EL (cell line): Measurements from ENCODE around the gene COL4A2.

Experiments used
- DNase-seq: peaks from one replicate; pipeline ENCODE4 v3.0.0-alpha.2; 2016

COL4A2 gene

GRCh38 chr13:110341445-110342244 lies 34.6 kb downstream of the COL4A2 start:
- no peak for DNase-seq

DNA sequence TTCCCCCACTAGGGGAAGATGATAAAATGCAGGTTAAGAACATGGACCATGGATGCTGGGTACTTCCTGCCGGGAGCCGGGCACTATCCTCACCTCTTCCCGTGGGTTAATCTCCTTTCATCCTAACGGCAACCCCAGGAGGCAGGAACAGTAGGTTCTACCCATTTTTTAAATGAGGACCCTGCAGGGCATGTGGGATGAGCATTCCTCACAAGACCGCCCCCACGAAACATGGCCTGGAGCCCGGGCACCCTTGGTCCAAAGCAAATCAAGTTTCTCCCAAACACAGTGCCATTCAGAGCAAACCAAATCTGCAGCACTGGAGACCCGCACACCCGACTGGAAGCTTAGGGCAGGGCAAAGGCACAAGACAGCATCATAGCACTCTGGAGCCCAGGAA lies 35.4 kb downstream of the COL4A2 start:
- DNase-seq: no peak

DNA sequence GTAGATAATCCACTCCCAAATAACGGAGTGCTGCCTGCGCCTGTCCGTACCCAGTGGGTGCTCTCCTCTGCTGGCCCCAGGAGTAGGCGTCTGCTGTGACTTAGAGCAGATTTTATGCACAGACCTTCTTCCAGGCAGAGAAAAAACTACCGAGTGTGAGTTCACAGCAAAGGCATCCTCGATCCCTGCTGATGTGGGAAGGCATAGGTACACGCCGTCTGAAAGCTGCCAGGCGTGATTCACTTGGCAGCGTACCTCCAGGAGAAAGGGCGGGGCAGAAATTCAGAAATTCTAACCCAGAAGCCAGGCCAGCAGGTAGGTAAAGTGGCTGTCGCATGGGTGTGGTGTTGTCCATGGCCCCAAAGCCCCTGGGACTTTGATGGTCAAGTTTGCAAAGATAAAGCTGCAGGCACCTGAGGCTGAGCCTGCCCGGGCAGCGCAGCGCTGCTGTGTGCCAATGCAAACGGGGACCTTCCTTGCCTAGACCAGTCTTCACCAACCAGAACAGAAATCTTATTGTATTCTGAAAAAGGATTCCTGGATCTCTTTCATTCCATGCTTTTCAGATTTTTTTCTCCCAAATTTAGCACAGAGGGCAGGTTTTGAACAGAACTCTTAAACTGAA lies 36.3 kb downstream of the COL4A2 start:
- no peak for DNase-seq

GRCh38 chr13:110344320-110344719 lies 37.2 kb downstream of the COL4A2 start:
- no peak for DNase-seq

DNA sequence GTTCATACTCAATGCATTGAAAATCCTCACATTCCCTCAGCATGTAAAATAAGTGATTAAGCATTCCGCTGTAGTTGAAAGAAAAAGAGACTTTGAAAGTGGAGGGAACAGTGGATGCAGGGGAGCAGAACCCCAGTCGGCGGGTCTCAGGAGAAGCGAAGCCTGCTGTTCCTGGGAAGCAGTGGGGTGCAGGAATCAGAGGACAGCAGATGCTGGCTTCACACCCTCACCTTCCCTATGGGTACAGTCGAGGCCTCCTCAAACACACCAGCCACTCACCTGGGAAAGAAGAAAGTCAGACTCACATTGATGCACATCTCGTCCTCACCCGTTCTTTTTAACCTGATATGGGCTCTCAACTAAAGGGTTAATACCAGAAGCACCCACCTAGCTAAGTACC lies 38.2 kb downstream of the COL4A2 start:
- no peak for DNase-seq

GRCh38 chr13:110345701-110346100 lies 38.6 kb downstream of the COL4A2 start:
- no peak for DNase-seq

DNA sequence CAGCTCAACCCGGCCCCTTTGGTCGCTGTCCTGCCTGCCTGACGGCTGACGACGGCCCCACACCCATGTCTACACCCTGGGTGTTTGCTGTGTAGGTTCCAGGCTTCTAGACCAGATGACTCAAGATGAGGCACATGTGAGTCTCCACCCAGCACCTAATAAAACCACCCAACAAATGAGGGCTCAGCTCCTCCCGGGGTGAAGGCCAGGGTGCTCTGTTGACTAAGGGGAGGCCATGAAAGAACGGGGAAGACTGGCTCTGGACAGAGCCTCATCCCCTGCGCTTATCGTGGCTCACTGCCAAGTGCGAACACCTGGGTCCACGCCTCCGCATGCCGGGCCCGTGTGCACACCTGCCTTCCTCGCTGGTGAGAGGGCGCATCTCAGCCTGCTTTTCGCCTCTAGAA lies 39.6 kb downstream of the COL4A2 start:
- DNase-seq: peak; percentile 39

DNA sequence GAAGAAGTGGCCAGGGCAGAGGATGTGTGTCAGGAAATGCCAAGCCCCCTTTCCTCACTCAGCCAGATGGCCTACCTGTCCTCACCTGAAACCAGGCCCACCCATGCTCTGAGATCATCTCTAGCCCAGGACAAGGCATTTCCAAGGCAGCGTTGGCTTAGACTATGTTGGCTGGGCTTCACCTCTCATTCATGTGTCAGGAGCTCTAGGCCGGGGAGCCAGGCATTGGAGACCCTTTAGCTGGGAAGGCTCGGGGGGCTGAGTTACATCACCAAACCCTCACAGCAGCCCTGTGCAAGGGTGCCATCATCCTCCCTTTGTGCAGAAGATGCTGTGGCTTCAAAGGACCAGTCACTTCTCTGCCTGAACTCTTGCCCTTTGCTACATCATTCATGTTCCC lies 40.0 kb downstream of the COL4A2 start:
- no peak for DNase-seq

DNA sequence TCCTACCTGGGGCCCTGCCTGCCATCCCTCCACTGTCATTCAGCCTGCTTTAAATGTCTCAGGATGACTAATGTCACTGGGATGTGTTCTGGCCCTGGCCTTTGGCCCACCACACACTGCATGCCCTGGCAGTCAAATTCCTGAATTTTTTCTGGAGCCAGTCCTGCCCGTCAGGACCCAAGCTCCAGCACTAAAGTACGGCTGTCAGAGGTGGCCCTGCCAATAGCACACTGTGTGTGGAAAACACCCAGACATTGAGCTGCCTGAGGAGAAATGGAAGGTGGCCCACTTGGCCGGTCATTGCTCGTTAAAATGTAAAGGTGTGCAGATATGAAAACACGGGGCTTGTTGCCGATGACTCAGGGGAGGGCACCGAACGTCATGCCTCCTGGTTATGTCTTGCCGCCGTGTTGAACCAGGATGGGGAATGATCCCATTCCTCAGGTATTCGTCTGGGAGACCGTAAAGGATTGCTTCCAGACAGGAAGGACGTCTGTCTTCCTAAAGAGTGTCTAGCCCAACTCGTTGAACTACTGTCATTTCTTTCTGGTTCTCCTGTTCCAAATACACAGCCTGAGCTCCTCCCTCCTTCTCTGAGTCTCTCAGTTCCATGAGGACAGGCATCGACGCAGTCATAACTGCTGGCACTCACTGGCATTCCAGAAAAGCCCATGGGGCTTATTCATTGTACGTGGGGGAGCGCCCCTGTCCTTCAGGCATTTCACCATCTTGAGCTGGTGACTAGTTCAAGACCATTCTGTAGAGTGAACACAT lies 40.6 kb downstream of the COL4A2 start:
- peak; percentile 97 for DNase-seq

DNA sequence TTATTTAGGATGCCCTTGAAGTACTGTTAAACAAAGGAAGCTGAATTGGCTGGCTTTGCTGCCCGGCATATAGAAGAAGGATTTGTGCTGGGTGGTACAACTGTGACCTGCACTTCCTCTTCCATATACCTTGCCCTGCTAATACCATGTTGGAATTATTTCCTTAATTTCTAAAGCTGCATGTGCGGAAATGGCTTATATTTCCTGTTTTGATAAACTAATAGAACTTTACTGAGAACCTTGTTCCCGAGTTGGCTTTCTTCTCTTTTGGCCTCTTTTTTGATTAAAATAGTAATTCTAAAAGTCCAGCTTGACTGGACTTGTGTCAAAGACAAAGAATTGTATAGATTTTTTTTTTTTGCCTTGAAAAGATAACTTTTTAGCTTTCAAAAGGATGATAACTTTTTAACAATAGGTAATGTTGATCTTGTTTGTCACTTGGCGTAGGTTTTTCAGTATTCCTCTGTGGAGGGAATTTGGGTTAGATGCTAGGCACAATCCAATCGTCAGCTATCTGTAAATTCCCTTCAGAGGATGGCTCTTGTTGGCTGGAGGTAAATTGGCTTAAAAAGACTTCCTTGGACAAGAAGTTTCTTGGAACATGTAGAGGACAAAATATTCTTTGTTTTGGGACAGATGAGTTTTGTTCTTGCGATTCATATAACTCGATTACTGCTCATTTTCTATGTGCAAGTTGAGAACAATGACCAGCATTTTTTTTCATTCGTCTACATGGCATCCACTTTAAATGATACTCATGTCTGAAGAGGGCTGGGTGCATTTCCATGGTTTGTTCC lies 41.4 kb downstream of the COL4A2 start:
- no peak for DNase-seq

DNA sequence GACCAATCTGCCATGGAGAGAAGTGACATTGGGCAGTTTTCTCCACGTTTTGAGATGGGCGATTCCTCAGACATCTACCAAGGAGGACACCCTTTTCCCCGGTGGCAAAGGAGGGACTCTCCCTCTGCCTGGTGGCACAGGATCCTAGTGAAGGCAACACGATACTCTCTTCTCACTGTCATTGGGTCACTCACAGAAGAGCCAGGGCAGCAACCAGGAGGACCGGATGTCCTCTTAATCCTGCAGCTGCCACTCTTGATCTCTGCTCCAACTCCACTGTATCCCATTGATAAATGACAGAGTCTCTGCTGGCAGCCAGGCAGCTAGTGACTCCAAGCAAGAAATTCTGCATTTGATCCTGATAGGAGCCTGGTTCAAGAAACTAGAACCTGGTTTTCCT lies 42.2 kb downstream of the COL4A2 start:
- DNase-seq: no peak

DNA sequence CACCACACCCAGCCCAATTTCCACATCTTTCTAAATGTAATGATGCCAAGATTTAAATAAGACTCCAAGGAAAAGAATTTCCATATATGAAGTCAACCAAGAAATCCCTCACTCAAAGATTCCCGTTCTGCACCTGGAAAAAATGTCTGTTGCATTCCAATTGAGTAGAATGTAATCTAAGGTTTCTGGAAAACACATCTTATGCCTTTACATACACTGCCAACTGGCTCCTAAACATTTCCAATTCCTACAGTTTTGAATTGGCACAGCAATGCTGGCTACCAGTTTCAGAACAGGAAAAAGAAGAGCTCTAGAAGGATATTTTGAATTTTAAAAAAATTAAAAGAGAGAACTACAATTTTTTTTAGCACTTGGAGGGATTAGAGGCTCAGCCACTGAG lies 43.0 kb downstream of the COL4A2 start:
- no peak for DNase-seq

DNA sequence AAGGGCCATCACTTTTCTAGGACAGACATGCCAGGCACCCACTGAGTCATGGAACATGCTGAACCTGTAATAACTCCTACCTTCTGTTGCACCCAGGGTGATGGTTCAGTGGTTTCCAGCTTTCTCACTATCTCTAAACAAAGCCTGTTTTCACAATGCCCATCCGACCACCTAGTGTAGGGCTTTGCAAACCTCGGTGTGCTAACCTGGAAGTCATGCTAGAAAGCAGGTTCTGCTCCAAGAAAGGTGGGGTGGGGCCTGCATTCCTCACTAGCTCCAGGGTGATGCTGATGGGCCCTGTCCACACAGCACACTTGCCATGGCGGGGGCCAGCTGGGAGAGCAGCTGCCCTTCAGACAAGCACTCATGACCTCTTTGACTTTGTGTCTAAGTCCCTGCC lies 43.4 kb downstream of the COL4A2 start:
- DNase-seq: no peak

DNA sequence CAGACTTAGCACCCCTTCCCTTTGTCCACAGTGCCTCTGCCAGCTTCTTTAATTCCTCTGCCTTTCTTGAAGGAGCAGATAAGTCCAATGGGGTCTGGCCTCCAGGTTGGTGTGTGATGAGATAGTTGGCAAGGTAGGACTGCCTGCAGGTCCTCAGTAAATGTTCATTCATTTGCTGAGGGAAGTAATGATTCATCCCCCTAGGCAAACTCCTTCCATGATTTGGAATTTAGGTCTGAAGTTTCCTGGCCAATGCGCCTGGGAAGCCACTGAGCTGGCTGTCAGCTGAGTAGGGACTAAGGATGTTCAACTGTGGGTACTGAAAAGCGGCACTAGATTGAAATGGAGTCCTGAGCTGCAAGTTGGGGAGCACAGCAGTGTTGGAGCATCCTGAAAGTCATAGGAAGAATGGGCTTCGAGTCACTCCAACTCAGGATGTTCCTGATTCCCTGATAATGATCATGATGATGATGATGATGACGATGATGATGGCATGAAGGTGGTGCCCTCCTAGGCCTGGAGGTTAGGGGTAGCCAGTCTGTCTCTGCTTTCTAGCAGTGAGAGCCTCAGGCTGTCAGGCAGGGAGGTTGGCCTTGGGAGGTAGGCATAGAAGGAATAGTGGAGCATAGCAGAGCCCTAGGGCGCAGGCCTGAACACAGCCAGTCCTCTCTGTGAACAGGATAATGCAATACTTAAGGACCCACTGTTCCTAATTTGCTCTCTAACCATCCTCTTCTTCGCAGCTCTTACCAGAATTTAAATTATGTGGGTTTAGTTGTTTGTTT lies 44.7 kb downstream of the COL4A2 start:
- DNase-seq: no peak

- no peak for DNase-seq
Observed at GRCh38 chr13:110352735-110353134, 45.7 kb downstream of the COL4A2 start.

GRCh38 chr13:110353339-110353977 lies 46.4 kb downstream of the COL4A2 start:
- no peak for DNase-seq

- DNase-seq: no peak
Observed at GRCh38 chr13:110354123-110354627, 47.1 kb downstream of the COL4A2 start.

DNA sequence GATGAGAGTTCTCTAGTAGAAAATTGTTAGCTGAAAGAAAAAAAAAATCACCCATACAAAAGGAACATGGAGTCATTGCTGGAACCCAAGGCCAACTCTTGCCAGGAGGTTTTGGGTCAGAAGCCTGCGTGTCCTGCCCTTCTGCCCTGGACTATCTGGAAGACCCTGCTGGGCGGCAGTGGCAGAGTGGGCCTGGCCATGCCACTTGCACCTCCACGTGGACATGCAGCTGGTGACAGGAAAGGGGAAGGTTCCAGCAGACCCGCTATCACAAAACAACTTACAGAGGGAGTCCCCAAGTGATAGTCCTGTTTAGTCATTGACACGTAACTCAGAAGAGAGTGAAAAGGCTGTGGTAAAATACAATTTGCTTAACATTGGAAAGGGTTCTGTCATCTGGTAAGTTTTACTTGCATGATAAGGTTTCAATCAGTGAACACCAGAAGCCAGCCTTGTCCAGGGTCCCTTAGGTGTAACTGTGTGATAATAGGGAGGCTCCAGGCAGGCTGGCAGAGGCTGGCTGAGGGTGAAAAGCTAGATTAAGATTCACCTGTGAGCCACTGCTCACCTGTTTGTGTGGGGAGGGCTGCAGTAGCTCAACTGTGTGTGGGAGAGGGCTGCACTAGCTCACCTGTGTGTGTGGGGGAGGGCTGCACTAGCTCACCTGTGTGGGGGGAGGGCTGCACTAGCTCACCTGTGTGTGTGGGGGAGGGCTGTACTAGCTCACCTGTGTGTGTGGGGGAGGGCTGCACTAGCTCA lies 47.8 kb downstream of the COL4A2 start:
- no peak for DNase-seq

DNA sequence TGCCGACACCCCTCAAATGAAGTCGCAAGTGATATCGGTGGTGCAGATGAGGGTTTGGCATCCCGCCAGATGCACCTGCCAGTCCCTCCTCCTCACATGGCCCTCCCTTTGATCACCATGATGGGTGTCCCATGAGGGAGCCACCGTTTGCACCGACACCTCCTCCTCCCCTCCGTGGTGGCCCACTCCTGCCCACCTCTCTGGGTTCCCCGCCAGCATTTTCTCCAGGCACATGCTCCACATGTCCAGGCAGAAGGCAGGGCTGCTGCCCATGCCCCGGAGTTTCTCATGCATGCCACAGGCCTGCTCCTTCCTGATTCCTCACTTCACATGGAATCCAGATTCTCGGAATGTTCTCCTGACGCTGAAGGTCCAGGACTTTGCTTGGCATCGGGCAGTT lies 49.3 kb downstream of the COL4A2 start:
- no peak for DNase-seq

- DNase-seq: no peak
Observed at GRCh38 chr13:110358381-110358780, 51.3 kb downstream of the COL4A2 start.

GRCh38 chr13:110359840-110360301 lies 52.8 kb downstream of the COL4A2 start:
- no peak for DNase-seq
